Hepatocyte (in vitro differentiated cells): ENCODE measurements around the gene NHS.
"Not testable (repeated sequence)": the region's sequence is repeated elsewhere in the genome, so short reads cannot be mapped to it uniquely, and the experiment has no call there.

Experiments
- EZH2 ChIP-seq: fragments of 200-600 bp; sonication (generic); IDR thresholded peaks from 2 replicates; pipeline ENCODE4 v1.6.1; 2016; ENCODE audit warnings: antibody characterized with exemption, mild to moderate bottlenecking, borderline replicate concordance
- TF ChIP-seq, protein P1 (sequence below): fragments of 200-600 bp; sonication (generic); IDR thresholded peaks from 2 replicates; pipeline ENCODE4 v1.5.1; 2016; ENCODE audit warnings: antibody characterized with exemption, mild to moderate bottlenecking; ENCODE audit not compliant: poor library complexity

DNA sequence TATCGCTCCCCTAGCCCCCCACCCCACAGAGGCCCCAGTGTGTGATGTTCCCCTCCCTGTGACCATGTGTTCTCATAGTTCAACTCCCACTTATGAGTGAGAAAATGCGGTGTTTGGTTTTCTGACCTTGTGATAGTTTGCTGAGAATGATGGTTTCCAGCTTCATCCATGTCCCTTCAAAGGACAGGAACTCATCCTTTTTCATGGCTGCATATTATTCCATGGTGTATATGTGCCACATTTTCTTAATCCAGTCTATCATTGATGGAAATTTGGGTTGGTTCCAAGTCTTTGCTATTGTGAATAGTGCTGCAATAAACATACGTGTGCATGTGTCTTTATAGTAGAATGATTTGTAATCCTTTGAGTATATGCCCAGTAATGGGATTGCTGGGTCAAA is 193.8 kb downstream of the NHS start:
- TF ChIP-seq, protein P1, sequence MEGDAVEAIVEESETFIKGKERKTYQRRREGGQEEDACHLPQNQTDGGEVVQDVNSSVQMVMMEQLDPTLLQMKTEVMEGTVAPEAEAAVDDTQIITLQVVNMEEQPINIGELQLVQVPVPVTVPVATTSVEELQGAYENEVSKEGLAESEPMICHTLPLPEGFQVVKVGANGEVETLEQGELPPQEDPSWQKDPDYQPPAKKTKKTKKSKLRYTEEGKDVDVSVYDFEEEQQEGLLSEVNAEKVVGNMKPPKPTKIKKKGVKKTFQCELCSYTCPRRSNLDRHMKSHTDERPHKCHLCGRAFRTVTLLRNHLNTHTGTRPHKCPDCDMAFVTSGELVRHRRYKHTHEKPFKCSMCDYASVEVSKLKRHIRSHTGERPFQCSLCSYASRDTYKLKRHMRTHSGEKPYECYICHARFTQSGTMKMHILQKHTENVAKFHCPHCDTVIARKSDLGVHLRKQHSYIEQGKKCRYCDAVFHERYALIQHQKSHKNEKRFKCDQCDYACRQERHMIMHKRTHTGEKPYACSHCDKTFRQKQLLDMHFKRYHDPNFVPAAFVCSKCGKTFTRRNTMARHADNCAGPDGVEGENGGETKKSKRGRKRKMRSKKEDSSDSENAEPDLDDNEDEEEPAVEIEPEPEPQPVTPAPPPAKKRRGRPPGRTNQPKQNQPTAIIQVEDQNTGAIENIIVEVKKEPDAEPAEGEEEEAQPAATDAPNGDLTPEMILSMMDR: not testable (repeated sequence)
- TF ChIP-seq EZH2: not testable (repeated sequence)
